ENCODE measurements around the gene SH2D3A. TPM values are rescaled to one million over a fixed set of nuclear protein-coding genes. Genes with fewer than 3 reads are reported as not detected.

Gene SH2D3A
- total and polyA plus RNA-seq, 2 donors (not counting 3 experiments of a cell fraction or from before 2014, with no cell fraction given) = 0.04 to 0.53 TPM

DNA sequence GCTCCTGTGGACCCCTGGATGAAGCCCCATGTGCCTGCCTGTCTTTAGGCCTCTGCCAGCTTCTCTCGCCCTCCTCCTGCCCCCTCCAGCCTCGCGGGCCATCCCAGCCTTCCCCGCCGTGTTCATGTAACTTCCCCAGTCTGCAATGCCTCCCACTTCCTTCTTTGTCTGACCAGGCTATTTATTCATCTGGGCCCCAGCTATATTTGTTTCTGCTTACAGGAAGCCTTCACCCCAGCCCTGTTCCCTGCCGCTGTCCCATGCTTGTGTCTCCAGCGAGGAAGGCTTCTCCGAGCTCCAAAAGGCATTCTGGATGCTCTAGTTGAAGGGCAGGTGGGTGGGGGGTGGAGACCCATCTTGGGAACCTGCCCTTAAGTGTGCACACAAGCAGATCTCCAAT lies 38.9 kb downstream of the SH2D3A start:
- Histone ChIP-seq H3K4me3 (replicated peaks in 1 of 3; ENCODE audit: insufficient read depth in 1 of 3, low read depth in 1 of 3, low read length in 3 of 3) (no peak overlapping the region), H3K4me2 (ENCODE audit: insufficient read depth, low read length) (no peak overlapping the region), H3K9ac (replicated peaks; ENCODE audit: extremely low read depth, insufficient read depth, low read length) (no peak overlapping the region), H3K27ac (ENCODE audit: insufficient read depth, low read depth, low read length) (no peak overlapping the region), H3K79me2 (ENCODE audit: control insufficient read depth, insufficient read depth, low read length) (no peaks in the 10 kb centered on the region), H3K27me3 (ENCODE audit: control insufficient read depth in 2 of 2, insufficient read depth in 2 of 2, low read length in 2 of 2) (no peaks in the 10 kb centered on the region), H3K9me1 (replicated peaks; ENCODE audit: control insufficient read depth, extremely low read depth, insufficient read depth, low read length) (no peaks in the 10 kb centered on the region), H3K36me3 (ENCODE audit: control insufficient read depth in 2 of 2, extremely low read depth in 1 of 2, insufficient read depth in 2 of 2, low read length in 2 of 2) (peaks cover 0 to 5% of the 10 kb centered on the region in 2 experiments), H3K4me1 (ENCODE audit: control insufficient read depth, extremely low read depth, insufficient read depth, low read length) (no peaks in the 10 kb centered on the region), H2AFZ (ENCODE audit: low read depth, low read length) (peak overlapping the region; percentile 54), H4K20me1 (replicated peaks; ENCODE audit: control insufficient read depth, extremely low read depth, insufficient read depth, low read length) (no peaks in the 10 kb centered on the region), H3K9me3 (replicated peaks; ENCODE audit: control insufficient read depth, insufficient read depth, low read length) (no peaks in the 10 kb centered on the region)
- DNase-seq (ENCODE audit: low read depth, low spot score) = peak; percentile 40
- POLR2A ChIA-PET = no interaction called here
- no peak for FAIRE-seq
- CTCF ChIA-PET = interaction anchor here (1.1 kb wide), 1 partner anchor 8 kb away, joined by 3 read pairs; no protein-coding TSS in a partner anchor
- TF ChIP-seq POLR2AphosphoS5 (IDR thresholded peaks at IDR 0.05; ENCODE audit: insufficient read depth, low read depth, low read length) = no peak
- TF ChIP-seq, protein P1, sequence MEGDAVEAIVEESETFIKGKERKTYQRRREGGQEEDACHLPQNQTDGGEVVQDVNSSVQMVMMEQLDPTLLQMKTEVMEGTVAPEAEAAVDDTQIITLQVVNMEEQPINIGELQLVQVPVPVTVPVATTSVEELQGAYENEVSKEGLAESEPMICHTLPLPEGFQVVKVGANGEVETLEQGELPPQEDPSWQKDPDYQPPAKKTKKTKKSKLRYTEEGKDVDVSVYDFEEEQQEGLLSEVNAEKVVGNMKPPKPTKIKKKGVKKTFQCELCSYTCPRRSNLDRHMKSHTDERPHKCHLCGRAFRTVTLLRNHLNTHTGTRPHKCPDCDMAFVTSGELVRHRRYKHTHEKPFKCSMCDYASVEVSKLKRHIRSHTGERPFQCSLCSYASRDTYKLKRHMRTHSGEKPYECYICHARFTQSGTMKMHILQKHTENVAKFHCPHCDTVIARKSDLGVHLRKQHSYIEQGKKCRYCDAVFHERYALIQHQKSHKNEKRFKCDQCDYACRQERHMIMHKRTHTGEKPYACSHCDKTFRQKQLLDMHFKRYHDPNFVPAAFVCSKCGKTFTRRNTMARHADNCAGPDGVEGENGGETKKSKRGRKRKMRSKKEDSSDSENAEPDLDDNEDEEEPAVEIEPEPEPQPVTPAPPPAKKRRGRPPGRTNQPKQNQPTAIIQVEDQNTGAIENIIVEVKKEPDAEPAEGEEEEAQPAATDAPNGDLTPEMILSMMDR (IDR thresholded peaks at IDR 0.05; ENCODE audit: extremely low read depth in 1 of 2, insufficient read depth in 1 of 2, low read depth in 1 of 2, low read length in 2 of 2) = no peak
- TF ChIP-seq FOS (IDR thresholded peaks at IDR 0.05; ENCODE audit: borderline replicate concordance, insufficient read depth, low read length) = no peak
- TF ChIP-seq POLR2A (IDR thresholded peaks at IDR 0.05; ENCODE audit: low read depth, low read length) = no peak
- TF ChIP-seq EZH2 (IDR thresholded peaks at IDR 0.05; ENCODE audit: borderline replicate concordance, low read depth, low read length, severe bottlenecking) = no peak
- no peak for TF ChIP-seq JUN (IDR thresholded peaks at IDR 0.05; ENCODE audit: borderline replicate concordance, insufficient read depth, insufficient read length, low read depth)
- TF ChIP-seq GATA2 (IDR thresholded peaks at IDR 0.05; ENCODE audit: insufficient read depth, insufficient read length, low read depth, low read length) = no peak
- TF ChIP-seq, protein P2, sequence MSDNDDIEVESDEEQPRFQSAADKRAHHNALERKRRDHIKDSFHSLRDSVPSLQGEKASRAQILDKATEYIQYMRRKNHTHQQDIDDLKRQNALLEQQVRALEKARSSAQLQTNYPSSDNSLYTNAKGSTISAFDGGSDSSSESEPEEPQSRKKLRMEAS (IDR thresholded peaks at IDR 0.05; ENCODE audit: insufficient read depth, insufficient read length) = no peak
- TF ChIP-seq MYC (IDR thresholded peaks at IDR 0.05; ENCODE audit: low read depth, low read length) = no peak
- dilution Hi-C loops (cut with MboI; ENCODE audit: extremely low pct_ligation_motif_present, low sequenced_read_pairs) (no loop called here), intact Hi-C loops (cut with micrococcal nuclease) (no loop called here)
- no TSS peak for BruUV-seq (replicated peaks)
